SKM-1 (cell line): Measurements from ENCODE around the gene PAFAH2.
A peak's percentile ranks its signal among the peaks of the same experiment; 100 is the strongest.
"Not testable (repeated sequence)": the region's sequence is repeated elsewhere in the genome, so short reads cannot be mapped to it uniquely, and the experiment has no call there.

ENCODE experiments used
- DNase-seq: peaks from one replicate; lab custom pipeline; 2025; ENCODE audit not compliant: unreplicated experiment; lab: John Stamatoyannopoulos, UW

PAFAH2 gene

GRCh38 chr1:25987951-25988350 lies 9.9 kb downstream of the PAFAH2 start:
- DNase-seq = no peak

GRCh38 chr1:25986773-25987172 lies 11.1 kb downstream of the PAFAH2 start:
- DNase-seq = not testable (repeated sequence)

GRCh38 chr1:25985670-25986069 lies 12.2 kb downstream of the PAFAH2 start:
- DNase-seq = no peak

GRCh38 chr1:25985171-25985570 lies 12.7 kb downstream of the PAFAH2 start:
- no peak for DNase-seq

GRCh38 chr1:25979210-25979609 lies 18.7 kb downstream of the PAFAH2 start:
- no peak for DNase-seq

GRCh38 chr1:25978403-25978802 lies 19.5 kb downstream of the PAFAH2 start:
- no peak for DNase-seq

- DNase-seq = no peak
Observed at GRCh38 chr1:25977801-25978200, 20.1 kb downstream of the PAFAH2 start.

- no peak for DNase-seq
Observed at GRCh38 chr1:25973610-25974321, 24.1 kb downstream of the PAFAH2 start.

GRCh38 chr1:25971811-25972180 lies 26.1 kb downstream of the PAFAH2 start:
- DNase-seq = no peak

GRCh38 chr1:25971066-25971810 lies 26.6 kb downstream of the PAFAH2 start:
- peak; percentile 73 for DNase-seq

- no peak for DNase-seq
Observed at GRCh38 chr1:25967308-25967707, 30.6 kb downstream of the PAFAH2 start.

- DNase-seq = no peak
Observed at GRCh38 chr1:25959611-25960010, 38.3 kb downstream of the PAFAH2 start.

GRCh38 chr1:25958465-25958864 lies 39.4 kb downstream of the PAFAH2 start:
- DNase-seq = no peak

- DNase-seq = no peak
Observed at GRCh38 chr1:25955553-25955952, 42.3 kb downstream of the PAFAH2 start.

- no peak for DNase-seq
Observed at GRCh38 chr1:25954282-25954938, 43.5 kb downstream of the PAFAH2 start.

GRCh38 chr1:25952841-25953401 lies 44.9 kb downstream of the PAFAH2 start:
- no peak for DNase-seq

- no peak for DNase-seq
Observed at GRCh38 chr1:25948641-25949040, 49.2 kb downstream of the PAFAH2 start.

- no peak for DNase-seq
Observed at GRCh38 chr1:25947027-25947426, 50.8 kb downstream of the PAFAH2 start.

GRCh38 chr1:25945761-25946160 lies 52.1 kb downstream of the PAFAH2 start:
- DNase-seq = no peak

GRCh38 chr1:25944986-25945385 lies 52.9 kb downstream of the PAFAH2 start:
- DNase-seq = no peak

- DNase-seq = not testable (repeated sequence)
Observed at GRCh38 chr1:25943511-25943910, 54.4 kb downstream of the PAFAH2 start.

GRCh38 chr1:25936947-25937346 lies 60.9 kb downstream of the PAFAH2 start:
- DNase-seq = no peak
